ENCODE data around the gene GIMAP4. TPM values are rescaled to one million over a fixed set of nuclear protein-coding genes. Genes with fewer than 3 reads are reported as not detected.

GIMAP4 gene
- total and polyA plus RNA-seq, 2 donors (not counting 1 experiment from before 2014, with no cell fraction given) = 0.27 to 0.66 TPM

DNA sequence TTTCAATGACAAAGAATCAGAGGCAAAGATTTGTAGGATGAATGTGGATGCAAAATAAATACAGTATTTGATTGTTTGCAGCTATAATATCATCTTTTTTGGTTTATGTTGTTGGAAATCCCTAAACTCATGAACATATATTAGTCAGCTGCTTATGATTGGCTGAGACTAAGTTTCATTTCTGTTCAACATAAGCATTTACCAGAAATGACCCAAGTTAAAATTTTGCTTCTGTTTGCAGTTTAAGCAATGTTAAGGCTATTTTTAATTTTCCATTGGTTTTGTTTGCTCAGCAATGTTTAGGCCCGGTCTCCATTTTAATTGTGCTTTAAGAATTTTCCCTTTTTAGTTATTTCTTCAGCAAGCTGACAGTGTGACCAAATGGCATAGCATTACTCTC lies 43.0 kb downstream of the GIMAP4 start:
- H3K27me3 ChIP-seq (replicated peaks in 1 of 4; ENCODE audit: control extremely low read depth in 1 of 4, control insufficient read depth in 3 of 4, insufficient read depth in 4 of 4, low read length in 3 of 4) = no peaks in the 10 kb centered on the region
- H3K9me3 Mint-ChIP-seq (ENCODE audit: insufficient read depth) = no peaks in the 10 kb centered on the region
- H2AFZ ChIP-seq (ENCODE audit: insufficient read depth, low read depth, low read length, poor library complexity, severe bottlenecking) = no peak overlapping the region
- POLR2A ChIA-PET = no interaction called here
- no peak overlapping the region for H3K9ac ChIP-seq (ENCODE audit: low read length)
- no peaks in the 10 kb centered on the region for H3K4me1 ChIP-seq (ENCODE audit: control insufficient read depth in 2 of 2, insufficient read depth in 2 of 2, low read length in 2 of 2)
- H3K79me2 ChIP-seq (ENCODE audit: control insufficient read depth, insufficient read depth, low read length) = no peaks in the 10 kb centered on the region
- H3K4me3 Mint-ChIP-seq = no peak overlapping the region
- H3K27ac Mint-ChIP-seq = no peak overlapping the region
- CTCF ChIA-PET = no interaction called here
- no peak overlapping the region for H3K4me2 ChIP-seq (replicated peaks; ENCODE audit: low read depth, low read length, poor library complexity, severe bottlenecking)
- no peaks in the 10 kb centered on the region for H4K20me1 ChIP-seq (ENCODE audit: control insufficient read depth, insufficient read depth, low read length, poor library complexity, severe bottlenecking)
- no peaks in the 10 kb centered on the region for H3K27me3 Mint-ChIP-seq
- no CpG with 5 or more reads among the region's 1 CpG for WGBS (ENCODE audit: insufficient coverage)
- no peaks in the 10 kb centered on the region for H3K4me1 Mint-ChIP-seq
- H3K4me3 ChIP-seq (ENCODE audit: control extremely low read depth in 1 of 5, extremely low read depth in 1 of 5, insufficient read depth in 1 of 5, low read depth in 2 of 5, low read length in 4 of 5) = no peak overlapping the region
- intact Hi-C loops (cut with micrococcal nuclease) = no loop called here
- H3K27ac ChIP-seq (ENCODE audit: low read length in 2 of 2) = no peak overlapping the region
- TF ChIP-seq EZH2 (IDR thresholded peaks at IDR 0.05; ENCODE audit: borderline replicate concordance, insufficient read depth, low read depth, low read length, poor library complexity, severe bottlenecking) = no peak
- TF ChIP-seq, protein P1, sequence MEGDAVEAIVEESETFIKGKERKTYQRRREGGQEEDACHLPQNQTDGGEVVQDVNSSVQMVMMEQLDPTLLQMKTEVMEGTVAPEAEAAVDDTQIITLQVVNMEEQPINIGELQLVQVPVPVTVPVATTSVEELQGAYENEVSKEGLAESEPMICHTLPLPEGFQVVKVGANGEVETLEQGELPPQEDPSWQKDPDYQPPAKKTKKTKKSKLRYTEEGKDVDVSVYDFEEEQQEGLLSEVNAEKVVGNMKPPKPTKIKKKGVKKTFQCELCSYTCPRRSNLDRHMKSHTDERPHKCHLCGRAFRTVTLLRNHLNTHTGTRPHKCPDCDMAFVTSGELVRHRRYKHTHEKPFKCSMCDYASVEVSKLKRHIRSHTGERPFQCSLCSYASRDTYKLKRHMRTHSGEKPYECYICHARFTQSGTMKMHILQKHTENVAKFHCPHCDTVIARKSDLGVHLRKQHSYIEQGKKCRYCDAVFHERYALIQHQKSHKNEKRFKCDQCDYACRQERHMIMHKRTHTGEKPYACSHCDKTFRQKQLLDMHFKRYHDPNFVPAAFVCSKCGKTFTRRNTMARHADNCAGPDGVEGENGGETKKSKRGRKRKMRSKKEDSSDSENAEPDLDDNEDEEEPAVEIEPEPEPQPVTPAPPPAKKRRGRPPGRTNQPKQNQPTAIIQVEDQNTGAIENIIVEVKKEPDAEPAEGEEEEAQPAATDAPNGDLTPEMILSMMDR (IDR thresholded peaks at IDR 0.05) = no peak
- ATAC-seq (ENCODE audit: low read depth) = no peak
- no peak for DNase-seq
- H3K36me3 ChIP-seq (replicated peaks in 1 of 2; ENCODE audit: control extremely low read depth in 1 of 2, control insufficient read depth in 1 of 2, extremely low read depth in 1 of 2, insufficient read depth in 2 of 2, low read length in 1 of 2) = no peaks in the 10 kb centered on the region
- H3K9me3 ChIP-seq (ENCODE audit: control extremely low read depth in 1 of 3, control insufficient read depth in 2 of 3, insufficient read depth in 1 of 3, low read length in 2 of 3) = no peaks in the 10 kb centered on the region

- WGBS (ENCODE audit: insufficient coverage) = 93% methylated on average over 1 of the region's 3 CpGs
Observed at GRCh38 chr7:150612925-150613324, 45.7 kb downstream of the GIMAP4 start.

More at GRCh38 chr7:150612925-150613324, 45.7 kb downstream of the GIMAP4 start:
- H2AFZ ChIP-seq (ENCODE audit: insufficient read depth, low read depth, low read length, poor library complexity, severe bottlenecking) = no peak overlapping the region
- H3K27me3 Mint-ChIP-seq = no peaks in the 10 kb centered on the region
- H4K20me1 ChIP-seq (ENCODE audit: control insufficient read depth, insufficient read depth, low read length, poor library complexity, severe bottlenecking) = no peaks in the 10 kb centered on the region
- ChIA-PET CTCF (no interaction called here), POLR2A (no interaction called here)
- H3K79me2 ChIP-seq (ENCODE audit: control insufficient read depth, insufficient read depth, low read length) = no peaks in the 10 kb centered on the region
- intact Hi-C loops (cut with micrococcal nuclease) = no loop called here
- H3K27me3 ChIP-seq (replicated peaks in 1 of 4; ENCODE audit: control extremely low read depth in 1 of 4, control insufficient read depth in 3 of 4, insufficient read depth in 4 of 4, low read length in 3 of 4) = no peaks in the 10 kb centered on the region
- H3K9me3 ChIP-seq (ENCODE audit: control extremely low read depth in 1 of 3, control insufficient read depth in 2 of 3, insufficient read depth in 1 of 3, low read length in 2 of 3) = no peaks in the 10 kb centered on the region
- H3K4me3 Mint-ChIP-seq = no peak overlapping the region
- TF ChIP-seq EZH2 (IDR thresholded peaks at IDR 0.05; ENCODE audit: borderline replicate concordance, insufficient read depth, low read depth, low read length, poor library complexity, severe bottlenecking) = no peak
- TF ChIP-seq, protein P1 (IDR thresholded peaks at IDR 0.05) = no peak
- ATAC-seq (ENCODE audit: low read depth) (no peak), DNase-seq (no peak)
- no peak overlapping the region for H3K4me3 ChIP-seq (ENCODE audit: control extremely low read depth in 1 of 5, extremely low read depth in 1 of 5, insufficient read depth in 1 of 5, low read depth in 2 of 5, low read length in 4 of 5)
- H3K9me3 Mint-ChIP-seq (ENCODE audit: insufficient read depth) = no peaks in the 10 kb centered on the region
- no peak overlapping the region for H3K9ac ChIP-seq (ENCODE audit: low read length)
- no peak overlapping the region for H3K4me2 ChIP-seq (replicated peaks; ENCODE audit: low read depth, low read length, poor library complexity, severe bottlenecking)
- H3K27ac ChIP-seq (ENCODE audit: low read length in 2 of 2) = no peak overlapping the region
- H3K4me1 Mint-ChIP-seq = no peaks in the 10 kb centered on the region
- H3K4me1 ChIP-seq (ENCODE audit: control insufficient read depth in 2 of 2, insufficient read depth in 2 of 2, low read length in 2 of 2) = no peaks in the 10 kb centered on the region
- H3K36me3 ChIP-seq (replicated peaks in 1 of 2; ENCODE audit: control extremely low read depth in 1 of 2, control insufficient read depth in 1 of 2, extremely low read depth in 1 of 2, insufficient read depth in 2 of 2, low read length in 1 of 2) = no peaks in the 10 kb centered on the region
- no peak overlapping the region for H3K27ac Mint-ChIP-seq
